HUES64 (cell line): ENCODE measurements around the gene CEP250. TPM values are rescaled to one million over a fixed set of nuclear protein-coding genes. Genes with fewer than 3 reads are reported as not detected.
A peak's percentile ranks its signal among the peaks of the same experiment; 100 is the strongest.

Source experiments
- H3K27ac ChIP-seq: 2 replicates; pipeline ENCODE4 v1.7.0; 2013; ENCODE audit warnings: low read depth, low read length, inconsistent platforms
- H3K27me3 ChIP-seq: 2 replicates; pipeline ENCODE4 v1.6.1; 2013; ENCODE audit warnings: mild to moderate bottlenecking, low read length; ENCODE audit not compliant: insufficient read depth
- H3K36me3 ChIP-seq: 2 replicates; pipeline ENCODE4 v1.6.1; 2013; ENCODE audit warnings: mild to moderate bottlenecking, low read length; ENCODE audit not compliant: insufficient read depth
- H3K4me1 ChIP-seq: 2 replicates; pipeline ENCODE4 v1.6.1; 2013; ENCODE audit warnings: mild to moderate bottlenecking, low read length, moderate library complexity; ENCODE audit not compliant: insufficient read depth
- H3K4me3 ChIP-seq: 2 replicates; pipeline ENCODE4 v1.5.1; 2013; ENCODE audit warnings: mild to moderate bottlenecking, low read length, moderate library complexity
- H3K9ac ChIP-seq: 2 replicates; pipeline ENCODE4 v1.6.1; 2013; ENCODE audit warnings: mild to moderate bottlenecking, low read depth, low read length
- H3K9me3 ChIP-seq: 2 replicates; pipeline ENCODE4 v1.6.1; 2013; ENCODE audit warnings: low read depth, low read length; ENCODE audit not compliant: insufficient read depth
- WGBS: fragments of 150-250, 120-280 bp; methylation state at CpG from one replicate; pipeline ENCODE4 v1.1.7; 2013; ENCODE audit warnings: missing lambda C conversion rate; 5-methylcytosine and 5-hydroxymethylcytosine counted together
- polyA plus RNA-seq, 2 experiments: library from polyadenylated mRNA; stranded (reverse); fragments of 50-300 nt; gene quantifications; one replicate each; pipeline ENCODE4 v1.2.3, GENCODE V29; 2013

Gene CEP250
- 14.8 TPM for polyA plus RNA-seq (2013, experiment 1 of 2)
- polyA plus RNA-seq (2013, experiment 2 of 2): 23.0 TPM

- Histone ChIP-seq H3K36me3 (peaks cover 4% of the 10 kb centered on the region), H3K27me3 (no peaks in the 10 kb centered on the region), H3K9ac (peak within 1 kb of the TSS; percentile 99), H3K9me3 (no peaks in the 10 kb centered on the region), H3K4me1 (peaks cover 8% of the 10 kb centered on the region), H3K4me3 (peak within 1 kb of the TSS; percentile 84), H3K27ac (peak within 1 kb of the TSS; percentile 98)
- under 1% methylated on average over 59 of the region's 59 CpGs for WGBS
Observed at GRCh38 chr20:35454881-35455609, at the start of gene CEP250. TSS of gene CEP250 (plus strand) at chr20:35455598. CDS start at chr20:35462368, 6,770 bp downstream.

GRCh38 chr20:35405775-35406174 lies 49.6 kb upstream of the CEP250 start:
- no peak overlapping the region for H3K4me3 ChIP-seq
- H3K27me3 ChIP-seq: no peaks in the 10 kb centered on the region
- H3K27ac ChIP-seq: no peak overlapping the region
- H3K4me1 ChIP-seq: peaks cover 2% of the 10 kb centered on the region; the same call in 1 of the 2 replicates
- no peak overlapping the region for H3K9ac ChIP-seq
- peaks cover 3% of the 10 kb centered on the region; the same call in 1 of the 2 replicates for H3K9me3 ChIP-seq
- WGBS: 96% methylated on average over 3 of the region's 3 CpGs
- peaks cover 44% of the 10 kb centered on the region for H3K36me3 ChIP-seq

- Histone ChIP-seq H3K27ac (no peak overlapping the region), H3K27me3 (no peaks in the 10 kb centered on the region), H3K4me3 (no peak overlapping the region), H3K9me3 (peaks cover 3% of the 10 kb centered on the region; the same call in 1 of the 2 replicates), H3K9ac (no peak overlapping the region), H3K36me3 (peaks cover 44% of the 10 kb centered on the region), H3K4me1 (peaks cover 5% of the 10 kb centered on the region; the same call in 1 of the 2 replicates)
- WGBS: 94% methylated on average over 3 of the region's 3 CpGs
Observed at GRCh38 chr20:35408270-35408669, 47.1 kb upstream of the CEP250 start.

GRCh38 chr20:35409542-35409941 lies 45.9 kb upstream of the CEP250 start:
- Histone ChIP-seq H3K9ac (no peak overlapping the region), H3K36me3 (peaks cover 44% of the 10 kb centered on the region), H3K27ac (no peak overlapping the region)

GRCh38 chr20:35410613-35411012 lies 44.8 kb upstream of the CEP250 start:
- WGBS: 87% methylated on average over 4 of the region's 6 CpGs
- H3K4me1 ChIP-seq: peaks cover 5% of the 10 kb centered on the region; the same call in 1 of the 2 replicates
- H3K4me3 ChIP-seq: peak overlapping the region; percentile 94
- peaks cover 39% of the 10 kb centered on the region for H3K36me3 ChIP-seq
- H3K9me3 ChIP-seq: no peaks in the 10 kb centered on the region
- peaks cover 1% of the 10 kb centered on the region; the same call in 1 of the 2 replicates for H3K27me3 ChIP-seq
- H3K27ac ChIP-seq: no peak overlapping the region
- H3K9ac ChIP-seq: no peak overlapping the region

More at GRCh38 chr20:35409542-35409941, 45.9 kb upstream of the CEP250 start:
- 81% methylated on average over 3 of the region's 3 CpGs for WGBS
- H3K9me3 ChIP-seq: peaks cover 3% of the 10 kb centered on the region; the same call in 1 of the 2 replicates
- no peaks in the 10 kb centered on the region for H3K27me3 ChIP-seq
- H3K4me1 ChIP-seq: peaks cover 5% of the 10 kb centered on the region; the same call in 1 of the 2 replicates
- no peak overlapping the region for H3K4me3 ChIP-seq

GRCh38 chr20:35421322-35421721 lies 34.1 kb upstream of the CEP250 start:
- no CpG with 5 or more reads among the region's 2 CpGs for WGBS
- H3K27ac ChIP-seq: no peak overlapping the region
- no peaks in the 10 kb centered on the region for H3K9me3 ChIP-seq
- no peaks in the 10 kb centered on the region for H3K4me1 ChIP-seq
- no peak overlapping the region for H3K9ac ChIP-seq
- H3K4me3 ChIP-seq: no peak overlapping the region
- H3K27me3 ChIP-seq: 0 out of 2 replicates have a peak, but pooled peaks cover 5% of the 10 kb centered on the region
- H3K36me3 ChIP-seq: no peaks in the 10 kb centered on the region

GRCh38 chr20:35431621-35432429 lies 23.6 kb upstream of the CEP250 start:
- Histone ChIP-seq H3K9ac (no peak overlapping the region), H3K27ac (no peak overlapping the region), H3K36me3 (no peaks in the 10 kb centered on the region), H3K9me3 (no peaks in the 10 kb centered on the region), H3K27me3 (no peaks in the 10 kb centered on the region), H3K4me3 (no peak overlapping the region), H3K4me1 (peaks cover 10% of the 10 kb centered on the region; the same call in 1 of the 2 replicates)
- 69% methylated on average over 6 of the region's 6 CpGs for WGBS

- no peak overlapping the region for H3K9ac ChIP-seq
Observed at GRCh38 chr20:35432430-35432735, 23.0 kb upstream of the CEP250 start.

GRCh38 chr20:35433337-35433736 lies 22.1 kb upstream of the CEP250 start:
- WGBS: 87% methylated on average over 2 of the region's 2 CpGs
- Histone ChIP-seq H3K4me3 (no peak overlapping the region), H3K9ac (no peak overlapping the region), H3K4me1 (peaks cover 18% of the 10 kb centered on the region; the same call in 1 of the 2 replicates), H3K36me3 (no peaks in the 10 kb centered on the region), H3K27ac (no peak overlapping the region), H3K27me3 (no peaks in the 10 kb centered on the region), H3K9me3 (no peaks in the 10 kb centered on the region)

More at GRCh38 chr20:35432430-35432735, 23.0 kb upstream of the CEP250 start:
- Histone ChIP-seq H3K4me1 (peaks cover 10% of the 10 kb centered on the region; the same call in 1 of the 2 replicates), H3K9me3 (no peaks in the 10 kb centered on the region), H3K27me3 (no peaks in the 10 kb centered on the region), H3K27ac (no peak overlapping the region), H3K4me3 (no peak overlapping the region), H3K36me3 (no peaks in the 10 kb centered on the region)
- 96% methylated on average over 1 of the region's 1 CpG for WGBS

- H3K27me3 ChIP-seq: no peaks in the 10 kb centered on the region
Observed at GRCh38 chr20:35434085-35435005, 21.1 kb upstream of the CEP250 start.

More at GRCh38 chr20:35434085-35435005, 21.1 kb upstream of the CEP250 start:
- no peaks in the 10 kb centered on the region for H3K9me3 ChIP-seq
- H3K36me3 ChIP-seq: no peaks in the 10 kb centered on the region
- H3K4me3 ChIP-seq: no peak overlapping the region
- H3K4me1 ChIP-seq: peaks cover 23% of the 10 kb centered on the region; the same call in 1 of the 2 replicates
- WGBS: 94% methylated on average over 53 of the region's 53 CpGs
- no peak overlapping the region for H3K27ac ChIP-seq
- no peak overlapping the region for H3K9ac ChIP-seq
